A673 (cell line): ENCODE data around the gene PCDH17. TPM values are rescaled to one million over a fixed set of nuclear protein-coding genes. Genes with fewer than 3 reads are reported as not detected.

Source experiments
- BruUV-seq: library from RNA; stranded (reverse); fragments of 400-500 nt; replicated peaks from 2 replicates; lab custom pipeline; 2021; lab: Mats Ljungman, UMichigan
- CTCF ChIA-PET: fragments of 300-600 bp; sonication (Branson Sonifier 250); formaldehyde crosslinking; loops from one replicate; lab custom pipeline; 2022; ENCODE audit warnings: antibody characterized with exemption; lab: Charles Lee
- POLR2A ChIA-PET: fragments of 300-600 bp; sonication (Branson Sonifier 250); formaldehyde crosslinking; loops from one replicate; lab custom pipeline; 2022; ENCODE audit warnings: antibody characterized with exemption; ENCODE audit not compliant: low non-redundant PET; lab: Charles Lee
- DNase-seq: peaks from one replicate; pipeline ENCODE4 v3.0.0-alpha.2; 2015; ENCODE audit warnings: low spot score
- H3K27ac ChIP-seq: fragments of 200-600 bp; sonication (generic); 2 replicates; pipeline ENCODE4 v1.5.1; 2016; ENCODE audit warnings: mixed run types, low read depth, mild to moderate bottlenecking, mixed read lengths, antibody characterized with exemption, low read length; ENCODE audit not compliant: poor library complexity, severe bottlenecking
- H3K27me3 ChIP-seq: fragments of 200-600 bp; sonication (generic); replicated peaks from 2 replicates; pipeline ENCODE4 v1.6.1; 2017; ENCODE audit warnings: mixed run types, low read depth, mild to moderate bottlenecking, mixed read lengths, antibody characterized with exemption, low read length; ENCODE audit not compliant: insufficient read depth, poor library complexity
- H3K36me3 ChIP-seq: fragments of 200-600 bp; sonication (generic); 2 replicates; pipeline ENCODE4 v1.6.1; 2016; ENCODE audit warnings: mixed run types, mild to moderate bottlenecking, mixed read lengths, antibody characterized with exemption, low read length; ENCODE audit not compliant: insufficient read depth, poor library complexity, severe bottlenecking
- H3K4me1 ChIP-seq: fragments of 200-600 bp; sonication (generic); 2 replicates; pipeline ENCODE4 v1.6.1; 2017; ENCODE audit warnings: mixed run types, mild to moderate bottlenecking, mixed read lengths, antibody characterized with exemption, low read length; ENCODE audit not compliant: insufficient read depth, poor library complexity, severe bottlenecking
- H3K4me3 ChIP-seq: fragments of 200-600 bp; sonication (generic); 2 replicates; pipeline ENCODE4 v1.5.1; 2016; ENCODE audit warnings: low read depth, mixed run types, mild to moderate bottlenecking, mixed read lengths, low read length; ENCODE audit not compliant: poor library complexity, severe bottlenecking
- H3K9me3 ChIP-seq: fragments of 200-600 bp; sonication (generic); 2 replicates; pipeline ENCODE4 v1.6.1; 2016; ENCODE audit warnings: mixed run types, low read depth, mild to moderate bottlenecking, mixed read lengths, antibody characterized with exemption, low read length; ENCODE audit not compliant: poor library complexity, severe bottlenecking
- CTCF ChIP-seq: fragments of 300-800, 200-600 bp; sonication (generic); conservative IDR thresholded peaks from 2 replicates; pipeline ENCODE4 v1.5.1; 2017; ENCODE audit warnings: low read depth, mild to moderate bottlenecking, antibody characterized with exemption, low read length, moderate library complexity, mixed read lengths
- EZH2 ChIP-seq: fragments of 200-600 bp; sonication (generic); IDR thresholded peaks from 2 replicates; pipeline ENCODE4 v1.6.1; 2017; ENCODE audit warnings: borderline replicate concordance, low read depth, mild to moderate bottlenecking, mixed read lengths, antibody characterized with exemption, low read length; ENCODE audit not compliant: poor library complexity, severe bottlenecking
- intact Hi-C: fragments of 100-400 bp; cut with micrococcal nuclease; formaldehyde crosslinking; loops from one replicate; pipeline ENCODE4 v1.10.0; 2022; ENCODE audit not compliant: unreplicated experiment
- total RNA-seq: library from RNA; stranded (reverse); gene quantifications from 2 replicates; pipeline ENCODE4 v1.2.3, GENCODE V29; 2021

PCDH17 gene
- total RNA-seq, 1 experiment from 2014 or later, result 79.5 TPM

GRCh38 chr13:57601536-57601935 is 30.0 kb upstream of the PCDH17 start:
- Histone ChIP-seq H3K27me3 (no peaks in the 10 kb centered on the region), H3K9me3 (no peaks in the 10 kb centered on the region), H3K36me3 (no peaks in the 10 kb centered on the region), H3K4me1 (peaks cover 7% of the 10 kb centered on the region), H3K4me3 (peak overlapping the region; percentile 11), H3K27ac (peak overlapping the region; percentile 24)
- CTCF ChIA-PET, result no interaction called here
- peak; percentile 25 for DNase-seq
- intact Hi-C loops, result no loop called here
- TF ChIP-seq EZH2 (no peak), CTCF (no peak)
- POLR2A ChIA-PET, result interaction anchor here (0.6 kb wide), 1 partner anchor 29 kb away, joined by 8 read pairs; no protein-coding TSS in a partner anchor
- BruUV-seq, result no TSS peak

- no TSS peak for BruUV-seq
- CTCF ChIA-PET, result no interaction called here
- DNase-seq, result no peak
Observed at GRCh38 chr13:57604442-57604841, 27.1 kb upstream of the PCDH17 start.

GRCh38 chr13:57611969-57612368 is 19.6 kb upstream of the PCDH17 start:
- no peak for DNase-seq
- Histone ChIP-seq H3K27me3 (no peaks in the 10 kb centered on the region), H3K27ac (no peak overlapping the region), H3K4me3 (no peak overlapping the region), H3K4me1 (no peaks in the 10 kb centered on the region), H3K9me3 (no peaks in the 10 kb centered on the region), H3K36me3 (no peaks in the 10 kb centered on the region)
- TF ChIP-seq CTCF (no peak), EZH2 (no peak)
- intact Hi-C loops, result no loop called here
- BruUV-seq, result no TSS peak
- ChIA-PET POLR2A (interaction anchor here (0.6 kb wide), 1 partner anchor 405 kb away, joined by 3 read pairs; no protein-coding TSS in a partner anchor), CTCF (no interaction called here)

More at GRCh38 chr13:57604442-57604841, 27.1 kb upstream of the PCDH17 start:
- Histone ChIP-seq H3K9me3 (no peaks in the 10 kb centered on the region), H3K27ac (no peak overlapping the region), H3K4me3 (no peak overlapping the region), H3K36me3 (no peaks in the 10 kb centered on the region), H3K4me1 (peaks cover 7% of the 10 kb centered on the region), H3K27me3 (no peaks in the 10 kb centered on the region)
- POLR2A ChIA-PET, result no interaction called here
- TF ChIP-seq EZH2 (no peak), CTCF (no peak)
- intact Hi-C loops, result no loop called here
